Adipocyte (in vitro differentiated cells): Measurements from ENCODE around the gene EML4.

Experiments used
- DNase-seq: peaks from one replicate; pipeline ENCODE4 v3.0.0-alpha.2; 2015; ENCODE audit warnings: low read depth
- H3K27me3 ChIP-seq: replicated peaks from 2 replicates; pipeline ENCODE4 v1.7.0; 2013; ENCODE audit warnings: mild to moderate bottlenecking, low read length, moderate library complexity; ENCODE audit not compliant: control insufficient read depth, insufficient read depth
- H3K36me3 ChIP-seq: 2 replicates; pipeline ENCODE4 v1.7.0; 2013; ENCODE audit warnings: low read length, mild to moderate bottlenecking, moderate library complexity; ENCODE audit not compliant: control insufficient read depth, insufficient read depth, severe bottlenecking
- H3K4me1 ChIP-seq: 2 replicates; pipeline ENCODE4 v1.7.0; 2013; ENCODE audit warnings: mild to moderate bottlenecking, low read length, moderate library complexity; ENCODE audit not compliant: control insufficient read depth, insufficient read depth
- H3K4me3 ChIP-seq: 2 replicates; pipeline ENCODE4 v1.7.0; 2013; ENCODE audit warnings: mild to moderate bottlenecking, low read length, moderate library complexity
- H3K9ac ChIP-seq: 2 replicates; pipeline ENCODE4 v1.7.0; 2013; ENCODE audit warnings: mild to moderate bottlenecking, low read length, moderate library complexity
- H3K9me3 ChIP-seq: 2 replicates; pipeline ENCODE4 v1.7.0; 2013; ENCODE audit warnings: mild to moderate bottlenecking, low read length, moderate library complexity; ENCODE audit not compliant: control insufficient read depth

The EML4 gene

DNA sequence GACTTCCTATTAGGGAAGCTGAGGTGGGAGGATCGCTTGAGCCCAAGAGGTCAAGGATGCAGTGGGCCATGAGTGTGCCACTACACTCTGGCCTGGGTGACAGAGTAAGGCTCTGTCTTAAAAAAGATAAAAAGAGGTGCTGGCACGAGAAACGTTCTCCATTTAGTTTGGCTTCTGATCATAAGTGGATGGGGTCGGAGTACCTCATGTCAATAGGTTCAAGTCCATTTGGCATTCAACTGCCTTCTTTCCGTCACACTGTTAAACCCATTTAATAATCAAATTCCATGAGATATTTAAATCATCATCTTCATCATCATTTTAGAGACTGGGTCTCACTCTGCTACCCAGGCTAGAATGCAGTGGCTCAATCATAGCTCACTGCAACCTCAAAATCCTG lies 182.7 kb downstream of the EML4 start:
- Histone ChIP-seq H3K4me3 (no peak overlapping the region), H3K4me1 (peaks cover 43% of the 10 kb centered on the region), H3K9me3 (no peaks in the 10 kb centered on the region), H3K27me3 (no peaks in the 10 kb centered on the region), H3K9ac (no peak overlapping the region), H3K36me3 (peaks cover 36% of the 10 kb centered on the region)
- no peak for DNase-seq

- Histone ChIP-seq H3K27me3 (no peaks in the 10 kb centered on the region), H3K9me3 (no peaks in the 10 kb centered on the region), H3K4me1 (peaks cover 46% of the 10 kb centered on the region), H3K4me3 (no peak overlapping the region), H3K36me3 (peaks cover 29% of the 10 kb centered on the region), H3K9ac (no peak overlapping the region)
- DNase-seq, result no peak
Measured at GRCh38 chr2:42353792-42354429, 184.8 kb downstream of the EML4 start.

DNA sequence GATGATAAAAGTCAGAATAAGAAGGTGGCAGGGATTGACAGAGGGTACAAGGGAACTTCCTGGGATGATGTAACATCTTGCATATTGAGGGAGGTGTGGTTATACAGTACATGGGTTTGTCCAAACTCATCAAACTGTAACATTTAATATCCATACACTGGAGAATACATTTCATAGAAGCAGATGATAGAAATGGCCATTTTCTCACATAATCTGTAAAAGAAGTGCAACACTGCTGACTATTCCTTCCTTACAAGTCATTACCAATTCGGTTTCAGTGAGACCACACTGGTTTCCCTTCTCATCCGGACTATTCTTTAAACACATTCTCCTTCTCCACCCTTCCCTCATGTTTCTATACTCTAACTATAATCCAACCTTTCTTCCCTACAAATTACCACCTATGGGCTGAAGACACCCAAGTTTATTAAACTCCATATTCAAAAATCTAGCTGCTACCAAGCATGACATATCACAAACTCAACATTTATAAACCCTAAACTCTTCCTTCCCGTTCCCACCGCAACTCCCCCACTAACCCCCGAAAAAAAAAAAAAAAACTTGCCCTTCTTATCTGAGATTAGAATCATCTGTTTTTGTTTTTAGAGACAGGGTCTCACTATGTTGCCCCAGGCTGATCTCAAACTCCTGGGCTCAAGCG lies 190.3 kb downstream of the EML4 start:
- Histone ChIP-seq H3K27me3 (no peaks in the 10 kb centered on the region), H3K4me1 (peaks cover 32% of the 10 kb centered on the region), H3K36me3 (no peaks in the 10 kb centered on the region), H3K4me3 (peak overlapping the region; percentile 96), H3K9me3 (no peaks in the 10 kb centered on the region), H3K9ac (peak overlapping the region; percentile 99)
- DNase-seq, result peak; percentile 34

DNA sequence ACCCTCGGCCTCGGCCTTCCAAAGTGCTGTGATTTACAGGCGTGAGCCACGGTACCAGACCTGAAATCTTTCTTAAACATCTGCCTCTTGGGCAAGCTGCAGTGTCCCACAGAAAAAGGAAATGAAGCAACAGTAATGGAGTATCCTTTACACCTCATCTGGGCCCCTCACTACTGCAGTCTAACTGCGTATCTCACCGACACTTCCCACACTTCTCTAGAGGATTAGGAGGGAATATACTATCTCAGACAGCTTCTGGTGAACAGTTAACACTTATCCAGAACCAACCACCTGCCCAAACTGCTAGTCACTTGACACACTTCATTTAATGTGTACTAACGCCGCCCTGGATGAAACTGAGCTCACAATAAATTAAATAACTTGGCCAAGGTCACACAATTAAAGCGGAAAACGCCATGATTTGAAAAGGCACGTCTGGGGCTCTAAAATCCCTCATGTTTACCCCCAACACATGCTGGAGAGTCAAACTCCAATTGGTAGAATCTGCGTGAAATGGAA lies 190.9 kb downstream of the EML4 start:
- Histone ChIP-seq H3K4me3 (peak overlapping the region; percentile 96), H3K9ac (peak overlapping the region; percentile 99), H3K9me3 (no peaks in the 10 kb centered on the region), H3K27me3 (no peaks in the 10 kb centered on the region), H3K36me3 (no peaks in the 10 kb centered on the region), H3K4me1 (peaks cover 27% of the 10 kb centered on the region)
- DNase-seq, result peak; percentile 86

GRCh38 chr2:42360493-42360889 lies 191.3 kb downstream of the EML4 start:
- Histone ChIP-seq H3K4me1 (peaks cover 24% of the 10 kb centered on the region), H3K27me3 (no peaks in the 10 kb centered on the region), H3K4me3 (peak overlapping the region; percentile 96), H3K9me3 (no peaks in the 10 kb centered on the region), H3K9ac (peak overlapping the region; percentile 99), H3K36me3 (no peaks in the 10 kb centered on the region)
- DNase-seq, result peak; percentile 51

DNA sequence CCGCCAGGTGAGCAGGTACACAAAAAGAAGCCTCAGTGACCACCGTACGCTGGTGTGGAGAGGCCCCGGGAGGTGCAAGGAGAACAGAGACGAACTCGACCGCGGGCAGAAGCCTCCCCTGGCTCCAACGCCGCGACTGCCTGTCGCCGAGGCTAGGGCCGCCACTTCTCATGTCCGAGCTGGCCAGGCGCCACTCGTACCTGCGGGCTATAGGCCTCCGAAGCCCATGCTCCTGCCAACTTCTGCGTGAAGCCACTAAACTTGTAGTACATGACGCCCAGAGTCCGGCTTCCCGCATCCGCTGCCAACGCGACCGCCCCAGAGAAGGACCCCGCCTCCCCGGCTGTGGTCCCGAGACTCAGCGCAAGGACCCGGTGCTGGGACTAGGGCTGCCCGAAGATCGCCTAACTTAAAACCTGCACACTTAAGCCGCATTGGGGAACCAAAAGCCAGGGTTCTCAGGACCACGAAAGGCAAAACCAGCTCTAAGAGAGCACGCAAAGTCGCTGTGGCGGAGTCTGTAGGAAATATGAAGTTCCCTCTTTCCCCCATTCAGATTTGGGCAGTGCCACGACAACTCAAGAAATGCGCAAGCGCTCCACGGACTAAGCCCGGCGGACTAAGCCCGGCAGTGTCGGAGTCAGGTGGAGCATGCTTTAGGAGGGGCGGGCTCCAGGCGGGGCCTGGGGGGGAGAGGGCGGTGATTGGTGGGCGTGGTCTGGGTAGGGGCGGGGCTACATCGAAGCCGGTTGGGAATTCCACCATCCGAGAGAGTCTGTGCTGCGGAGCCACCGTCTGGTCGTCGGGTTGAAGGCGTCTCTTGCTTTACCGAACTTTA lies 192.0 kb downstream of the EML4 start, which contains the start of gene COX7A2L:
TSS of gene COX7A2L (minus strand) at position 328 of the 838 bp plus-strand sequence. CDS start at position 272, 56 bp downstream.
- Histone ChIP-seq H3K4me1 (peaks cover 24% of the 10 kb centered on the region), H3K27me3 (no peaks in the 10 kb centered on the region), H3K4me3 (peak within 1 kb of the TSS; percentile 96), H3K9ac (peak within 1 kb of the TSS; percentile 99), H3K36me3 (no peaks in the 10 kb centered on the region), H3K9me3 (no peaks in the 10 kb centered on the region)
- DNase-seq, result peak; percentile 99

- no peaks in the 10 kb centered on the region for H3K36me3 ChIP-seq
- DNase-seq, result no peak
- peak overlapping the region; percentile 49 for H3K9ac ChIP-seq
- H3K4me1 ChIP-seq, result peaks cover 24% of the 10 kb centered on the region
- peak overlapping the region; percentile 73 for H3K4me3 ChIP-seq
- no peaks in the 10 kb centered on the region for H3K27me3 ChIP-seq
- no peaks in the 10 kb centered on the region for H3K9me3 ChIP-seq
Measured at GRCh38 chr2:42361728-42362283, 192.7 kb downstream of the EML4 start.

DNA sequence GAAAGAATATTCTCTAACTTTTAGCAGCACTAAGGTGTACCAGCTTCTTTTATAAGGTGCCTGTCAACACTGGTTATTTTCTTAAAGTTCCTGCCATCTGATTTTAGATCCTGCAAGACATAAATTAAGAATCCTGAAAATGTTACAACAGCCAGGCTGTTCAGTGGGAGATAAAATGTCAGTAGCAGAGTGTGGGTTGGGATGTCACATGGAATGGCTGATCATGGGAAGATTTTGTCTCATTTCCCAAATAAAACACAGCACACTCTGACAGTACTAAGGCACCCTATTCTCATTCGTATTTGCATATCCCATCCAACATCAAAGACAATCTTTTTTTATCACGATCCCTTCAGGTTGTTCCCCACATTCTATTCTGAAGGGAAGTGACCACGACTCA lies 194.3 kb downstream of the EML4 start:
- Histone ChIP-seq H3K4me3 (no peak overlapping the region), H3K36me3 (no peaks in the 10 kb centered on the region), H3K9me3 (no peaks in the 10 kb centered on the region), H3K4me1 (peaks cover 33% of the 10 kb centered on the region), H3K9ac (no peak overlapping the region), H3K27me3 (no peaks in the 10 kb centered on the region)
- DNase-seq, result no peak

DNA sequence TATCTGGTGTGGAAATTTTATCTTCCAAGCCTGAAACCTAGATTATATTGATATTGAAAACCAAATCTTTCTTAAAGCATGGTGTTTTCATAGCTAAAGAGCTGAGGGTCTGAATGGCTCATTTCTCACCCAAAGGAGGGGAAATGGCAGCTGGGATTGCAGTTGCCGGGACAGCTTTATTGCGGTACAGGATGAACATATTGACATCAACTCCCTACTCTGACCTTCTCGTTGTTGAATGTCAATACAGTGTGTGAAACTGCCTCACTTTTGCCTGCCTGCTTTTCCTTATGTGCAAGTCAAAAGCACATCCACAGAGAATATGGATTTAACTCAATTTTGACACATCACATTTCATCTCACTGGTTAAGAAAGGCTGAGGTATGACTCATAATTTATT lies 195.5 kb downstream of the EML4 start:
- Histone ChIP-seq H3K9ac (no peak overlapping the region), H3K4me3 (no peak overlapping the region), H3K27me3 (no peaks in the 10 kb centered on the region), H3K36me3 (no peaks in the 10 kb centered on the region), H3K9me3 (no peaks in the 10 kb centered on the region), H3K4me1 (peaks cover 25% of the 10 kb centered on the region)
- DNase-seq, result no peak

GRCh38 chr2:42366411-42366810 lies 197.3 kb downstream of the EML4 start:
- H3K27me3 ChIP-seq, result no peaks in the 10 kb centered on the region

DNA sequence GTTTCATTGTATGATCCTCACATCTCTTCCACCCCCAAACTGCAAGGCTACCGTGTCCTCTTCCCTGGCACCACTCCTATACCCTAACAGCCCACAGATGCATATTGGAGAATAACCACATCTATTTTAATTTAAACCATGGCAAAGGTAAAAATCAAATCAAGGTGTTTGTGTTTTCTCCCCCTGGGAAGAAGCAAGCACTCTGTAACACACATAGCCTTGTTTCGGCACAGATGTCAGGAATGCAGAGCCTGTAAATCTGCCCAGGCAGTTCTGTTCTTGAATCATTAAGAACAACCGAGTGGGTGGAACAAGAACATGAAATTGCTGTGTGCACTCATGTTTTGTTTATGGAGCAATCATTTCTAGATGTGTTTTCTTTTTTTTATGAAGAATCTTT lies 198.7 kb downstream of the EML4 start:
- Histone ChIP-seq H3K9ac (peak overlapping the region; percentile 12), H3K9me3 (no peaks in the 10 kb centered on the region), H3K27me3 (no peaks in the 10 kb centered on the region), H3K4me3 (peak overlapping the region; percentile 26), H3K4me1 (peaks cover 26% of the 10 kb centered on the region), H3K36me3 (no peaks in the 10 kb centered on the region)
- peak; percentile 65 for DNase-seq

More at GRCh38 chr2:42366411-42366810, 197.3 kb downstream of the EML4 start:
- peaks cover 22% of the 10 kb centered on the region for H3K4me1 ChIP-seq
- no peaks in the 10 kb centered on the region for H3K9me3 ChIP-seq
- no peak for DNase-seq
- H3K36me3 ChIP-seq, result no peaks in the 10 kb centered on the region
- no peak overlapping the region for H3K9ac ChIP-seq
- H3K4me3 ChIP-seq, result no peak overlapping the region
